Measurements from ENCODE around the gene COL1A1.

DNA sequence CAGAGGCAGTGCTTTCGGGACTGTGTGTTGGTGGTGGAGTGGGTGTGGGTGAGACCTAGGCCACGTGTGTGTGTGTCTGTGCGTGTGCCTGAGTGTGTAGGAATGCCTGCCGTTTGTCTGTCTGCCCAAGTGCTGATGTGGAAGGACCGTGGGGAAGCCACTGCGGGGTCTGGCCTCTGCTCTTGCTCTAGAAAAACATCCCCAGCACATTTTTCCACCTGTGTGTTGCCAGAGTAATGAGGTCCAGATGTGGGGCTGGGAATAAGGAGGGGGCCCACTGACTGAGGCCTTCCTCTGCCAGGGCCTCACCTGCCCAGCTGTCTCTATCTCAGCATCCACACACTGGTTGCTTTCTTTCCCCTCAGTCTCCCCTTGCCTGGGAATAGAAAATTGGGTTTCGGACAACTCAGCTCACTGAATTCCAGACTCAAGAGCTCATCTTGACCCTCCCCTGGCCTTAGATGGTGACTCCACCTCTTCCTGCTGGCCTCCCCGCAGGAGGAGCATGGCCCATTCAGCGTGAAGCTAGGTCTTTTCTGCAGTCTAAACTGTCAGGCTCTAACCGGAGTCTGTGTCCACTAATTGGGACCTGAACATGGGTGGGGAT lies 28.0 kb downstream of the COL1A1 start:
- no peak for TF ChIP-seq POLR2A (IDR thresholded peaks at IDR 0.05; ENCODE audit: low read length)
- no peak for TF ChIP-seq GATA1 (IDR thresholded peaks at IDR 0.05; ENCODE audit: low read depth, low read length)

All from erythroblast (primary cell).